ENCODE measurements around the gene EVI5.

DNA sequence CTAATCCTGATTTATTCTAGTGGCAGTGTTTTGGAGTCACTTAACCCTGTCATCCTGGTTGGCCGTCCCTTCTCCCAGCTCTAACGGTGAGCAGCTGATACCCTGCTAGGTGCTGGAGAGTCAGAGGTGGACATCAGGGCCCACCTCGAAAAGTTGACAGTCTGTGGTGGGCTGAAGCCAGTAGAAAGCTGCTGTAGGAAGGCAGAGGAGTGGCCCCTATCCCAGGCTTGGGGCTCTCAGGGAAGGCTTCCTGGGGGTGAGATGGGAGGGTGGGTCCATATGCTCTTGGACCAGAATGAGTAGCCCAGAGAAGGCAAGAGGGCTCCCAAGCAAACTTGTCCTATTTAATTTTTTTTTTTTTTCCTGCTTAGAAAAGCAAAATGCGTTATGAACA is 46.5 kb upstream of the EVI5 start:
- TF ChIP-seq EZH2 (IDR thresholded peaks at IDR 0.05; ENCODE audit: low read length, unreplicated experiment) = no peak
- TF ChIP-seq, protein P1, sequence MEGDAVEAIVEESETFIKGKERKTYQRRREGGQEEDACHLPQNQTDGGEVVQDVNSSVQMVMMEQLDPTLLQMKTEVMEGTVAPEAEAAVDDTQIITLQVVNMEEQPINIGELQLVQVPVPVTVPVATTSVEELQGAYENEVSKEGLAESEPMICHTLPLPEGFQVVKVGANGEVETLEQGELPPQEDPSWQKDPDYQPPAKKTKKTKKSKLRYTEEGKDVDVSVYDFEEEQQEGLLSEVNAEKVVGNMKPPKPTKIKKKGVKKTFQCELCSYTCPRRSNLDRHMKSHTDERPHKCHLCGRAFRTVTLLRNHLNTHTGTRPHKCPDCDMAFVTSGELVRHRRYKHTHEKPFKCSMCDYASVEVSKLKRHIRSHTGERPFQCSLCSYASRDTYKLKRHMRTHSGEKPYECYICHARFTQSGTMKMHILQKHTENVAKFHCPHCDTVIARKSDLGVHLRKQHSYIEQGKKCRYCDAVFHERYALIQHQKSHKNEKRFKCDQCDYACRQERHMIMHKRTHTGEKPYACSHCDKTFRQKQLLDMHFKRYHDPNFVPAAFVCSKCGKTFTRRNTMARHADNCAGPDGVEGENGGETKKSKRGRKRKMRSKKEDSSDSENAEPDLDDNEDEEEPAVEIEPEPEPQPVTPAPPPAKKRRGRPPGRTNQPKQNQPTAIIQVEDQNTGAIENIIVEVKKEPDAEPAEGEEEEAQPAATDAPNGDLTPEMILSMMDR (conservative IDR thresholded peaks at IDR 0.05; ENCODE audit: low read depth, low read length) = no peak
- no peak for TF ChIP-seq EZH2phosphoT487 (IDR thresholded peaks at IDR 0.05; ENCODE audit: borderline replicate concordance, low read length)

Measured in PC-3 (cell line).